Peyer's patch (tissue), 4 donors: ENCODE data around the gene XYLT1. TPM values are rescaled to one million over a fixed set of nuclear protein-coding genes. Genes with fewer than 3 reads are reported as not detected.

Experiments
- DNase-seq, 3 donors: peaks; one replicate each; pipeline ENCODE4 v3.0.0-alpha.2; 2017 to 2019
- H3K27ac ChIP-seq, 4 donors: fragments of 200-600 bp; sonication (generic); one replicate each; pipeline ENCODE4 v1.5.1; 2016 to 2019
- H3K27me3 ChIP-seq, 2 donors: fragments of 200-600 bp; sonication (generic); one replicate each; pipeline ENCODE4 v1.5.1; 2019
- H3K36me3 ChIP-seq, 3 donors: fragments of 200-600 bp; sonication (generic); one replicate each; pipeline ENCODE4 v1.5.1; 2016 to 2019
- H3K4me1 ChIP-seq, 4 donors: fragments of 200-600 bp; sonication (generic); one replicate each; pipeline ENCODE4 v1.5.1; 2016 to 2019
- H3K4me3 ChIP-seq, 4 donors: fragments of 200-600 bp; sonication (generic); 1 replicate in 3 of 4; 2 replicates in 1 of 4; pipeline ENCODE4 v1.5.1; 2016 to 2019; ENCODE audit warnings: mild to moderate bottlenecking in 1 of 4
- H3K9me3 ChIP-seq, 4 donors: fragments of 200-600 bp; sonication (generic); one replicate each; pipeline ENCODE4 v1.5.1; 2016 to 2019; ENCODE audit warnings: mild to moderate bottlenecking in 1 of 4
- CTCF ChIP-seq, 6 experiments: fragments of 450-650 bp in 4 of 6; fragments of 200-600 bp in 2 of 6; sonication (generic) in 1 of 6; IDR thresholded peaks; one replicate each; pipeline ENCODE4 v1.5.1; 2017 to 2019; ENCODE audit warnings: antibody characterized with exemption in 6 of 6, mild to moderate bottlenecking in 3 of 6, moderate library complexity in 1 of 6
- POLR2A ChIP-seq, 2 donors: fragments of 450-650 bp; IDR thresholded peaks; one replicate each; pipeline ENCODE4 v1.5.1; 2017; ENCODE audit warnings: antibody characterized with exemption in 2 of 2, mild to moderate bottlenecking in 2 of 2, moderate library complexity in 2 of 2
- total RNA-seq, 4 donors: library from RNA; depleted of rRNA; stranded (reverse); fragments of >200 nt; gene quantifications; one replicate each; pipeline ENCODE4 v1.1.0, GENCODE V29; 2016

XYLT1 gene
- total RNA-seq, 4 donors from 2014 or later: 18.7 to 42.1 (median 37.7) TPM

GRCh38 chr16:17446661-17447060 lies 24.1 kb downstream of the XYLT1 start:
- Histone ChIP-seq H3K4me1 (peaks cover 0 to 14% (median 5%) of the 10 kb centered on the region in 4 donors), H3K36me3 (peaks cover 0 to 6% (median 0%) of the 10 kb centered on the region in 3 donors), H3K9me3 (no peaks in the 10 kb centered on the region), H3K4me3 (no peak overlapping the region), H3K27me3 (no peaks in the 10 kb centered on the region), H3K27ac (no peak overlapping the region)
- DNase-seq: no peak
- TF ChIP-seq POLR2A (IDR thresholded peaks at IDR 0.05) (no peak), CTCF (IDR thresholded peaks at IDR 0.05) (no peak)

GRCh38 chr16:17445421-17445820 lies 25.3 kb downstream of the XYLT1 start:
- H3K4me1 ChIP-seq: peaks cover 0 to 14% (median 5%) of the 10 kb centered on the region in 4 donors

GRCh38 chr16:17444658-17445057 lies 26.1 kb downstream of the XYLT1 start:
- H3K27ac ChIP-seq: no peak overlapping the region
- peaks cover 0 to 14% (median 5%) of the 10 kb centered on the region in 4 donors for H3K4me1 ChIP-seq
- TF ChIP-seq CTCF (IDR thresholded peaks at IDR 0.05) (no peak), POLR2A (IDR thresholded peaks at IDR 0.05) (no peak)
- no peak for DNase-seq
- no peaks in the 10 kb centered on the region for H3K9me3 ChIP-seq
- H3K36me3 ChIP-seq: no peaks in the 10 kb centered on the region
- no peaks in the 10 kb centered on the region for H3K27me3 ChIP-seq
- H3K4me3 ChIP-seq: no peak overlapping the region

More at GRCh38 chr16:17445421-17445820, 25.3 kb downstream of the XYLT1 start:
- no peak for DNase-seq
- TF ChIP-seq POLR2A (IDR thresholded peaks at IDR 0.05) (no peak), CTCF (IDR thresholded peaks at IDR 0.05) (no peak)
- Histone ChIP-seq H3K27me3 (no peaks in the 10 kb centered on the region), H3K27ac (no peak overlapping the region), H3K9me3 (no peaks in the 10 kb centered on the region), H3K4me3 (no peak overlapping the region), H3K36me3 (no peaks in the 10 kb centered on the region)

GRCh38 chr16:17440131-17440530 lies 30.6 kb downstream of the XYLT1 start:
- H3K4me1 ChIP-seq: peaks cover 0 to 4% (median 0%) of the 10 kb centered on the region in 4 donors
- TF ChIP-seq POLR2A (IDR thresholded peaks at IDR 0.05): no peak
- TF ChIP-seq CTCF (IDR thresholded peaks at IDR 0.05): no peak

GRCh38 chr16:17439580-17439979 lies 31.2 kb downstream of the XYLT1 start:
- H3K36me3 ChIP-seq: no peaks in the 10 kb centered on the region
- H3K4me3 ChIP-seq: no peak overlapping the region
- H3K4me1 ChIP-seq: peaks cover 0 to 4% (median 0%) of the 10 kb centered on the region in 4 donors
- no peaks in the 10 kb centered on the region for H3K9me3 ChIP-seq
- DNase-seq: no peak
- H3K27ac ChIP-seq: no peak overlapping the region
- no peaks in the 10 kb centered on the region for H3K27me3 ChIP-seq
- TF ChIP-seq POLR2A (IDR thresholded peaks at IDR 0.05): no peak

More at GRCh38 chr16:17440131-17440530, 30.6 kb downstream of the XYLT1 start:
- H3K36me3 ChIP-seq: no peaks in the 10 kb centered on the region
- no peak for DNase-seq
- H3K4me3 ChIP-seq: no peak overlapping the region
- H3K27me3 ChIP-seq: no peaks in the 10 kb centered on the region
- no peaks in the 10 kb centered on the region for H3K9me3 ChIP-seq
- no peak overlapping the region for H3K27ac ChIP-seq

GRCh38 chr16:17437981-17438380 lies 32.8 kb downstream of the XYLT1 start:
- Histone ChIP-seq H3K36me3 (no peaks in the 10 kb centered on the region), H3K4me3 (no peak overlapping the region), H3K27ac (no peak overlapping the region), H3K9me3 (no peaks in the 10 kb centered on the region), H3K27me3 (no peaks in the 10 kb centered on the region), H3K4me1 (peaks cover 0 to 4% (median 0%) of the 10 kb centered on the region in 4 donors)
- no peak for DNase-seq
- TF ChIP-seq CTCF (IDR thresholded peaks at IDR 0.05) (no peak), POLR2A (IDR thresholded peaks at IDR 0.05) (no peak)
